ENCODE results near the gene VPS35L.

DNA sequence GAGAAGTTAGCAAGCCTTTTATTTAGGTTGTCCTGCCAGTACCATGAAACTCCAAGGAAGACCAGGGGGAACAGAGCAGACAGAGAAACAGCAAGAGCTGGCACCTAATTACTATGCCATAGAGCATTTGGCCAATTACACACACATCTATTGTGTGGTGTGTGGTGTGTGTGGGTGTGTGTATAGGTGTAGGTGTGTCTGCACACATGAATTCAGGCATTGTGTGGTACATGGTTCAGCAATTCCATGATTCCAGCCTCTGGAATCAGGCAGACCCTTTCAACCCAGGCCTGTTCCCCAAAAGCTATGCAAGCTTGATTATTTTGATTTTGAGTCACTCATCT lies 188.3 kb downstream of the VPS35L start:
- TF ChIP-seq CTCF (conservative IDR thresholded peaks at IDR 0.05; ENCODE audit: low read depth, low read length) (no peak), EZH2 (IDR thresholded peaks at IDR 0.05; ENCODE audit: borderline replicate concordance, low read depth, low read length, poor library complexity, severe bottlenecking) (no peak)

Data from A673 (cell line).